ENCODE measurements around the gene PXT1. TPM values are rescaled to one million over a fixed set of nuclear protein-coding genes. Genes with fewer than 3 reads are reported as not detected.

The PXT1 gene
- total and polyA plus RNA-seq, 2 experiments from 2014 or later: not detected

DNA sequence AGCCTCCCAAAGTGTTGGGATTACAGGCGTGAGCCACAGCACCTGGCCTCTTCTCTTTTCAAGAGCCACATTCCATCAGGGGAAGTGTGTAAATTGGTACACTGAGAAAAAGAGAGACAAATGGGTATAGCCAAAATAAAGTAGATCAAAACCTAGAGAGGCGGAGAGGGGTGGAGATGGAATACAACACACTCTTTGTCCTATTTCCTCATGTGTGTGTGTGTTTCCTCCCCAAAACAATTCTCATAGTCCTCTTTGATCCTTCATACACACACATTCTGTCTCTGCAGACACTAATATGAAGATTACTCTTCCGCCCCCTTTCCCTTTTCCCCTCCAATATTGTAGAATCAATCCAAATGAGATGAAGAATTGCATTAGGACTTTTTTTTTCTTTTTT lies 16.0 kb downstream of the PXT1 start:
- 93% methylated on average over 3 of the region's 3 CpGs for WGBS (ENCODE audit: low lambda C conversion rate, missing lambda C conversion rate)
- no peaks in the 10 kb centered on the region for H3K4me1 ChIP-seq (ENCODE audit: insufficient read depth)
- H3K27ac ChIP-seq: no peak overlapping the region
- H2AFZ ChIP-seq: no peak overlapping the region
- no peak for DNase-seq (ENCODE audit: low spot score)
- H3K9me2 ChIP-seq (replicated peaks; ENCODE audit: insufficient read depth): no peaks in the 10 kb centered on the region
- no peak for TF ChIP-seq EZH2phosphoT487 (IDR thresholded peaks at IDR 0.05; ENCODE audit: low read depth, severe bottlenecking, unreplicated experiment)
- no peak for TF ChIP-seq CTCF (IDR thresholded peaks at IDR 0.05; ENCODE audit: poor library complexity)
- TF ChIP-seq EZH2 (IDR thresholded peaks at IDR 0.05; ENCODE audit: borderline replicate concordance): no peak
- H3K27me3 ChIP-seq: no peaks in the 10 kb centered on the region
- H4K20me1 ChIP-seq (ENCODE audit: insufficient read depth, poor library complexity, severe bottlenecking): no peaks in the 10 kb centered on the region
- no peaks in the 10 kb centered on the region for H3K36me3 ChIP-seq (replicated peaks; ENCODE audit: insufficient read depth, low read depth)
- H3K9me3 ChIP-seq (ENCODE audit: low read depth): no peaks in the 10 kb centered on the region
- H3K4me3 ChIP-seq: no peak overlapping the region
- no peak overlapping the region for H3K4me2 ChIP-seq
- no peaks in the 10 kb centered on the region for H3K79me2 ChIP-seq

GRCh38 chr6:36423101-36423824 lies 19.4 kb downstream of the PXT1 start:
- peak overlapping the region; percentile 20 for H3K4me3 ChIP-seq
- TF ChIP-seq CTCF (IDR thresholded peaks at IDR 0.05; ENCODE audit: poor library complexity): peak; percentile 79
- TF ChIP-seq EZH2phosphoT487 (IDR thresholded peaks at IDR 0.05; ENCODE audit: low read depth, severe bottlenecking, unreplicated experiment): no peak
- TF ChIP-seq EZH2 (IDR thresholded peaks at IDR 0.05; ENCODE audit: borderline replicate concordance): no peak
- H3K9me3 ChIP-seq (ENCODE audit: low read depth): no peaks in the 10 kb centered on the region
- H3K4me1 ChIP-seq (ENCODE audit: insufficient read depth): no peaks in the 10 kb centered on the region
- no peaks in the 10 kb centered on the region for H3K36me3 ChIP-seq (replicated peaks; ENCODE audit: insufficient read depth, low read depth)
- peak overlapping the region; percentile 78 for H3K27ac ChIP-seq
- H2AFZ ChIP-seq: peak overlapping the region; percentile 88
- H3K27me3 ChIP-seq: no peaks in the 10 kb centered on the region
- H3K79me2 ChIP-seq: no peaks in the 10 kb centered on the region
- peak overlapping the region; percentile 81 for H3K4me2 ChIP-seq
- WGBS (ENCODE audit: low lambda C conversion rate, missing lambda C conversion rate): 1% methylated on average over 51 of the region's 51 CpGs
- H4K20me1 ChIP-seq (ENCODE audit: insufficient read depth, poor library complexity, severe bottlenecking): no peaks in the 10 kb centered on the region
- peak; percentile 100 for DNase-seq (ENCODE audit: low spot score)
- H3K9me2 ChIP-seq (replicated peaks; ENCODE audit: insufficient read depth): no peaks in the 10 kb centered on the region

- Histone ChIP-seq H3K4me3 (peak overlapping the region; percentile 2), H4K20me1 (ENCODE audit: insufficient read depth, poor library complexity, severe bottlenecking) (no peaks in the 10 kb centered on the region), H2AFZ (peak overlapping the region; percentile 77), H3K9me3 (ENCODE audit: low read depth) (no peaks in the 10 kb centered on the region), H3K79me2 (no peaks in the 10 kb centered on the region), H3K36me3 (replicated peaks; ENCODE audit: insufficient read depth, low read depth) (no peaks in the 10 kb centered on the region), H3K27me3 (no peaks in the 10 kb centered on the region), H3K27ac (peak overlapping the region; percentile 78), H3K4me1 (ENCODE audit: insufficient read depth) (no peaks in the 10 kb centered on the region), H3K4me2 (peak overlapping the region; percentile 74), H3K9me2 (replicated peaks; ENCODE audit: insufficient read depth) (no peaks in the 10 kb centered on the region)
- no peak for DNase-seq (ENCODE audit: low spot score)
- 42% methylated on average over 4 of the region's 4 CpGs for WGBS (ENCODE audit: low lambda C conversion rate, missing lambda C conversion rate)
- TF ChIP-seq EZH2 (IDR thresholded peaks at IDR 0.05; ENCODE audit: borderline replicate concordance) (no peak), EZH2phosphoT487 (IDR thresholded peaks at IDR 0.05; ENCODE audit: low read depth, severe bottlenecking, unreplicated experiment) (no peak), CTCF (IDR thresholded peaks at IDR 0.05; ENCODE audit: poor library complexity) (no peak)
Measured at GRCh38 chr6:36422714-36423100, 19.9 kb downstream of the PXT1 start.
